Neuronal stem cell (in vitro differentiated cells): ENCODE results near the gene PAGE2.
"Not testable (repeated sequence)": the region's sequence is repeated elsewhere in the genome, so short reads cannot be mapped to it uniquely, and the experiment has no call there.

ENCODE experiments used
- DNase-seq: peaks from one replicate; pipeline ENCODE4 v3.0.0-alpha.2; 2013; ENCODE audit warnings: low spot score
- H2AFZ ChIP-seq: one replicate; pipeline ENCODE4 v1.6.1; 2013; ENCODE audit warnings: mild to moderate bottlenecking, low read length, inconsistent platforms
- H2AK5ac ChIP-seq: 2 replicates; pipeline ENCODE4 v1.6.1; 2013; ENCODE audit warnings: low read depth, mild to moderate bottlenecking, inconsistent platforms, low read length, moderate library complexity, mixed read lengths
- H2BK120ac ChIP-seq: 2 replicates; pipeline ENCODE4 v1.6.1; 2013; ENCODE audit warnings: low read depth, mild to moderate bottlenecking, inconsistent platforms, low read length, moderate library complexity, mixed read lengths
- H2BK12ac ChIP-seq: one replicate; pipeline ENCODE4 v1.6.1; 2013; ENCODE audit warnings: low read length, inconsistent platforms
- H2BK15ac ChIP-seq: 2 replicates; pipeline ENCODE4 v1.6.1; 2013; ENCODE audit warnings: mild to moderate bottlenecking, low read length, inconsistent platforms, mixed read lengths
- H2BK5ac ChIP-seq: one replicate; pipeline ENCODE4 v1.6.1; 2013; ENCODE audit warnings: inconsistent platforms, mild to moderate bottlenecking, low read length, moderate library complexity
- H3K14ac ChIP-seq: one replicate; pipeline ENCODE4 v1.6.1; 2013; ENCODE audit warnings: low read length, inconsistent platforms
- H3K18ac ChIP-seq: 2 replicates; pipeline ENCODE4 v1.6.1; 2013; ENCODE audit warnings: low read length, inconsistent platforms
- H3K23ac ChIP-seq: 2 replicates; pipeline ENCODE4 v1.6.1; 2013; ENCODE audit warnings: low read depth, mild to moderate bottlenecking, mixed read lengths, low read length, inconsistent platforms; ENCODE audit not compliant: poor library complexity
- H3K27ac ChIP-seq: replicated peaks from 3 replicates; pipeline ENCODE4 v1.5.1; 2013; ENCODE audit warnings: low read length, inconsistent platforms
- H3K27me3 ChIP-seq, 3 experiments: 2 replicates each; pipeline ENCODE4 v1.6.1; 2013; ENCODE audit warnings: low read length in 3 of 3, mild to moderate bottlenecking in 2 of 3, inconsistent platforms in 1 of 3, low read depth in 1 of 3, mixed read lengths in 1 of 3, moderate library complexity in 1 of 3; ENCODE audit not compliant: control insufficient read depth in 3 of 3, insufficient read depth in 3 of 3
- H3K36me3 ChIP-seq, 2 donors: replicated peaks in 1 of 2; 2 replicates each; pipeline ENCODE4 v1.6.1; 2013; ENCODE audit warnings: low read length in 2 of 2; ENCODE audit not compliant: control insufficient read depth in 2 of 2, insufficient read depth in 2 of 2
- H3K4ac ChIP-seq: 2 replicates; pipeline ENCODE4 v1.6.1; 2013; ENCODE audit warnings: inconsistent platforms, mild to moderate bottlenecking, low read length, moderate library complexity
- H3K4me1 ChIP-seq, 2 donors: 1 replicate in 1 of 2; 2 replicates in 1 of 2; pipeline ENCODE4 v1.6.1; 2013; ENCODE audit warnings: low read length in 2 of 2, low read depth in 1 of 2; ENCODE audit not compliant: control insufficient read depth in 2 of 2, insufficient read depth in 1 of 2
- H3K4me2 ChIP-seq: one replicate; pipeline ENCODE4 v1.6.1; 2013; ENCODE audit warnings: mild to moderate bottlenecking, low read length, inconsistent platforms; ENCODE audit not compliant: insufficient read depth, poor library complexity, severe bottlenecking
- H3K4me3 ChIP-seq, 2 donors: 2 replicates each; pipeline ENCODE4 v1.5.1; 2013; ENCODE audit warnings: low read length in 2 of 2, mild to moderate bottlenecking in 2 of 2, inconsistent platforms in 1 of 2, moderate library complexity in 1 of 2
- H3K79me1 ChIP-seq: one replicate; pipeline ENCODE4 v1.6.1; 2013; ENCODE audit warnings: low read depth, mild to moderate bottlenecking, inconsistent platforms, low read length, moderate library complexity
- H3K9ac ChIP-seq: one replicate; pipeline ENCODE4 v1.6.1; 2013; ENCODE audit warnings: mild to moderate bottlenecking, low read depth, low read length, inconsistent platforms; ENCODE audit not compliant: poor library complexity
- H3K9me3 ChIP-seq, 2 donors: replicated peaks in 1 of 2; 2 replicates each; pipeline versions ENCODE3 to v1.6.1; 2013; ENCODE audit warnings: low read length in 2 of 2, mild to moderate bottlenecking in 2 of 2, inconsistent platforms in 1 of 2, low read depth in 1 of 2, mixed read lengths in 1 of 2, moderate library complexity in 1 of 2; ENCODE audit not compliant: control insufficient read depth in 2 of 2, insufficient read depth in 1 of 2
- H4K8ac ChIP-seq: one replicate; pipeline ENCODE4 v1.6.1; 2013; ENCODE audit warnings: low read depth, mild to moderate bottlenecking, inconsistent platforms, low read length, moderate library complexity
- H4K91ac ChIP-seq: one replicate; pipeline ENCODE4 v1.6.1; 2013; ENCODE audit warnings: low read length, low read depth, mild to moderate bottlenecking, inconsistent platforms; ENCODE audit not compliant: poor library complexity
- WGBS, 2 donors: extraction: QIAGEN DNeasy Blood & Tissue Kit; methylation state at CpG; one replicate each; pipeline ENCODE4 v1.1.7; 2013; ENCODE audit warnings: missing lambda C conversion rate in 2 of 2, mixed read lengths in 1 of 2; ENCODE audit not compliant: insufficient read length in 2 of 2, insufficient replicate concordance in 1 of 2; ENCODE audit errors: extremely low coverage in 2 of 2; 5-methylcytosine and 5-hydroxymethylcytosine counted together

PAGE2 gene

DNA sequence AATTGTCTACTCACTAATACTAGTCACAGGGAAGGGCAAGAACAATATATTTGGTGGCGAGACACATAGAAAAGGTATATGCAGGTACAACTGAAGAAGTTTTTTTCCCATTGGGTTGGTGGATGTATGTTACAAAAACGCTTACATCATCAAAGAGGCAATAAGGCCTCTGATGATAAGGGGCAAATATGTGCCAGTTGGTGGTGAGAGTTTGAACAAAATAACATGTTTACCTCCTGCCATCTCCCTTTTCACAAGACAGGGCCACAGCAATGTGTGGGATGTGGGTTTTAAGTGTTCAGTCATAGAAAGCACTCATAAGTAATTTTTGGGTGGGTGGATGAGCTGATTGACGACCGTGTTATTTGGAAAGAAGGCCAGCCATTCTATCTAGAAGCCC, 41.7 kb downstream of the PAGE2 start:
- H3K9me3 ChIP-seq: no peaks in the 10 kb centered on the region
- H4K8ac ChIP-seq: no peak overlapping the region
- no peak overlapping the region for H2BK12ac ChIP-seq
- peaks cover 0 to 14% (median 0%) of the 10 kb centered on the region in 3 experiments for H3K27me3 ChIP-seq
- DNase-seq: no peak
- no peak overlapping the region for H4K91ac ChIP-seq
- no peak overlapping the region for H3K18ac ChIP-seq
- no peak overlapping the region for H3K14ac ChIP-seq
- no peaks in the 10 kb centered on the region for H3K36me3 ChIP-seq
- H2AK5ac ChIP-seq: no peak overlapping the region
- no peak overlapping the region for H2AFZ ChIP-seq
- no peak overlapping the region for H3K9ac ChIP-seq
- H3K4me1 ChIP-seq: no peaks in the 10 kb centered on the region
- no peak overlapping the region for H2BK120ac ChIP-seq
- no peak overlapping the region for H3K4me2 ChIP-seq
- H2BK5ac ChIP-seq: no peak overlapping the region
- H3K79me1 ChIP-seq: no peaks in the 10 kb centered on the region
- no peak overlapping the region for H3K23ac ChIP-seq
- no peak overlapping the region for H2BK15ac ChIP-seq
- H3K4me3 ChIP-seq: no peak overlapping the region
- no peak overlapping the region for H3K4ac ChIP-seq
- WGBS, 2 donors: no CpG with 5 or more reads among the region's 4 CpGs
- H3K27ac ChIP-seq: no peak overlapping the region

- Histone ChIP-seq H2BK15ac (no peak overlapping the region), H2AK5ac (no peak overlapping the region), H3K27ac (no peak overlapping the region), H3K27me3 (peaks cover 0 to 14% (median 0%) of the 10 kb centered on the region in 3 experiments), H2BK5ac (no peak overlapping the region), H3K14ac (no peak overlapping the region), H3K4me3 (no peak overlapping the region), H3K4me1 (no peaks in the 10 kb centered on the region), H3K4ac (no peak overlapping the region), H4K8ac (no peak overlapping the region), H3K18ac (no peak overlapping the region), H3K9me3 (no peaks in the 10 kb centered on the region), H3K4me2 (no peak overlapping the region), H2AFZ (no peak overlapping the region), H3K23ac (no peak overlapping the region), H3K79me1 (no peaks in the 10 kb centered on the region), H3K36me3 (no peaks in the 10 kb centered on the region), H2BK120ac (no peak overlapping the region), H3K9ac (no peak overlapping the region), H4K91ac (no peak overlapping the region), H2BK12ac (no peak overlapping the region)
- no peak for DNase-seq
Observed at GRCh38 chrX:55132416-55132815, 43.6 kb downstream of the PAGE2 start.

- Histone ChIP-seq H2BK5ac (no peak overlapping the region), H3K18ac (no peak overlapping the region), H2BK15ac (no peak overlapping the region), H3K9me3 (no peaks in the 10 kb centered on the region), H3K23ac (no peak overlapping the region), H4K91ac (no peak overlapping the region), H3K27me3 (peaks cover 0 to 11% (median 0%) of the 10 kb centered on the region in 3 experiments), H3K4me3 (no peak overlapping the region), H3K4me1 (no peaks in the 10 kb centered on the region), H3K4ac (no peak overlapping the region), H3K4me2 (no peak overlapping the region), H2AFZ (no peak overlapping the region), H3K9ac (no peak overlapping the region), H2BK120ac (no peak overlapping the region), H3K14ac (no peak overlapping the region), H3K79me1 (no peaks in the 10 kb centered on the region), H2AK5ac (no peak overlapping the region), H2BK12ac (no peak overlapping the region), H3K36me3 (no peaks in the 10 kb centered on the region), H4K8ac (no peak overlapping the region), H3K27ac (no peak overlapping the region)
- WGBS, 2 donors: no CpG with 5 or more reads among the region's 1 CpG
- DNase-seq: peak; percentile 1
Observed at GRCh38 chrX:55135171-55135570, 46.4 kb downstream of the PAGE2 start.

GRCh38 chrX:55140800-55141199, 52.0 kb downstream of the PAGE2 start:
- not testable (repeated sequence) for H2BK15ac ChIP-seq, DNase-seq, H2BK120ac ChIP-seq, H4K91ac ChIP-seq, H3K4me2 ChIP-seq, H3K9ac ChIP-seq, H3K36me3 ChIP-seq, H3K9me3 ChIP-seq, H3K27me3 ChIP-seq, H3K79me1 ChIP-seq, H3K4me1 ChIP-seq, H3K27ac ChIP-seq, H3K4me3 ChIP-seq, H3K23ac ChIP-seq, H2AFZ ChIP-seq, H2AK5ac ChIP-seq, H3K18ac ChIP-seq, H3K14ac ChIP-seq, H4K8ac ChIP-seq, H2BK12ac ChIP-seq, H3K4ac ChIP-seq, H2BK5ac ChIP-seq
- WGBS, 2 donors: no CpG with 5 or more reads among the region's 1 CpG
